HepG2 (cell line): ENCODE results near the gene PTPRCAP. TPM values are rescaled to one million over a fixed set of nuclear protein-coding genes. Genes with fewer than 3 reads are reported as not detected.

ENCODE experiments used
- ATAC-seq: fragments of 200-7000 bp; cut with Tn5 transposase; 3 replicates; pipeline ENCODE4 v1.9.1; 2020; ENCODE audit warnings: mild to moderate bottlenecking, moderate library complexity
- BruUV-seq: library from RNA; stranded (reverse); fragments of 400-500 nt; replicated peaks from 2 replicates; lab custom pipeline; 2021; lab: Mats Ljungman, UMichigan
- CTCF ChIA-PET: fragments of 300-600 bp; formaldehyde crosslinking; extraction: SDS; loops from one replicate; lab custom pipeline; 2021; ENCODE audit warnings: low total read pairs, inconsistent platforms, low intra/inter-chr PET ratio; lab: Yijun Ruan, JAX
- POLR2A ChIA-PET: fragments of 350-600 bp; sonication (Branson Sonifier 250); formaldehyde crosslinking; loops from one replicate; lab custom pipeline; 2020; ENCODE audit warnings: antibody characterized with exemption, inconsistent platforms; lab: Yijun Ruan, JAX
- DNase-seq: peaks from one replicate; pipeline ENCODE4 v3.0.0-alpha.2; 2015; ENCODE audit warnings: low spot score
- FAIRE-seq: peaks from 3 replicates; lab custom pipeline; 2011; peaks lifted over from hg19 to GRCh38; lab: Jason Lieb, UNC
- H2AFZ ChIP-seq: one replicate; pipeline ENCODE4 v1.6.1; 2011; ENCODE audit warnings: low read length, inconsistent platforms
- H3K27ac ChIP-seq: fragments of 300-600 bp; 3 replicates; pipeline ENCODE4 v1.8.0; 2011; ENCODE audit warnings: mixed run types, mild to moderate bottlenecking, mixed read lengths, low read length, inconsistent platforms; ENCODE audit not compliant: insufficient read depth; ENCODE audit errors: extremely low read length
- H3K27me3 ChIP-seq, 2 experiments: fragments of 200-600 bp in 1 of 2; 2 replicates in 1 of 2; 3 replicates in 1 of 2; pipeline versions ENCODE4 v1.6.0 to v1.8.0; 2011; ENCODE audit warnings: low read length in 2 of 2, mild to moderate bottlenecking in 2 of 2, moderate library complexity in 2 of 2, inconsistent platforms in 1 of 2; ENCODE audit not compliant: insufficient read depth in 2 of 2, control insufficient read depth in 1 of 2
- H3K36me3 ChIP-seq, 2 experiments: fragments of 200-600 bp in 1 of 2; replicated peaks in 1 of 2; 2 replicates in 1 of 2; 3 replicates in 1 of 2; pipeline versions ENCODE4 v1.5.1 to v1.8.0; 2011; ENCODE audit warnings: low read length in 2 of 2, inconsistent platforms in 1 of 2; ENCODE audit not compliant: insufficient read depth in 2 of 2, control insufficient read depth in 1 of 2
- H3K4me1 ChIP-seq: 2 replicates; pipeline ENCODE4 v1.5.1; 2012; ENCODE audit warnings: low read length, inconsistent platforms; ENCODE audit not compliant: insufficient read depth
- H3K4me2 ChIP-seq: 2 replicates; pipeline ENCODE4 v1.6.0; 2011; ENCODE audit warnings: low read depth, low read length, inconsistent platforms
- H3K4me3 ChIP-seq, 3 experiments: fragments of 200-600 bp in 1 of 3; sonication (generic), shearing (Covaris generic) in 1 of 3; replicated peaks in 1 of 3; 2 replicates each; pipeline ENCODE4 v1.5.1; 2011 to 2016; ENCODE audit warnings: low read length in 3 of 3, inconsistent platforms in 2 of 3, low read depth in 2 of 3, mild to moderate bottlenecking in 2 of 3, control low read depth in 1 of 3, mixed read lengths in 1 of 3; ENCODE audit not compliant: insufficient read depth in 1 of 3
- H3K79me2 ChIP-seq: one replicate; pipeline ENCODE4 v1.6.1; 2011; ENCODE audit warnings: low read length, inconsistent platforms; ENCODE audit not compliant: insufficient read depth
- H3K9ac ChIP-seq: 2 replicates; pipeline ENCODE4 v1.6.0; 2011; ENCODE audit warnings: mild to moderate bottlenecking, low read depth, low read length, inconsistent platforms; ENCODE audit not compliant: insufficient read depth
- H3K9me3 ChIP-seq: 2 replicates; pipeline ENCODE4 v1.5.1; 2012; ENCODE audit warnings: mild to moderate bottlenecking, low read length
- H4K20me1 ChIP-seq: 2 replicates; pipeline ENCODE4 v1.6.0; 2011; ENCODE audit warnings: inconsistent platforms, mild to moderate bottlenecking, low read length, moderate library complexity; ENCODE audit not compliant: insufficient read depth
- ETV5 ChIP-seq: IDR thresholded peaks from 2 replicates; pipeline ENCODE4 v1.6.1; 2018; ENCODE audit warnings: missing biosample characterization, missing genetic modification reagents, inconsistent platforms, borderline replicate concordance
- KDM4B ChIP-seq: sonication (generic); formaldehyde crosslinking; IDR thresholded peaks from 2 replicates; pipeline ENCODE4 v1.4.0; 2020; ENCODE audit warnings: missing genetic modification reagents
- MYC ChIP-seq: sonication (generic); formaldehyde crosslinking; IDR thresholded peaks from 2 replicates; pipeline ENCODE4 v1.9.0; 2021; ENCODE audit warnings: missing genetic modification reagents, borderline replicate concordance
- NFATC3 ChIP-seq: sonication (generic); formaldehyde crosslinking; IDR thresholded peaks from 2 replicates; pipeline ENCODE4 v1.5.1; 2020; ENCODE audit warnings: mild to moderate bottlenecking, missing genetic modification reagents
- PAF1 ChIP-seq: IDR thresholded peaks from 2 replicates; pipeline ENCODE4 v1.6.1; 2016; ENCODE audit warnings: missing genetic modification reagents, missing compliant biosample characterization
- RXRB ChIP-seq: IDR thresholded peaks from 2 replicates; pipeline ENCODE4 v1.6.1; 2016; ENCODE audit warnings: borderline replicate concordance, missing genetic modification reagents, missing compliant biosample characterization
- SAP130 ChIP-seq: IDR thresholded peaks from 2 replicates; pipeline ENCODE4 v1.6.1; 2016; ENCODE audit warnings: low read depth
- SCMH1 ChIP-seq: sonication (generic); formaldehyde crosslinking; IDR thresholded peaks from 2 replicates; pipeline ENCODE4 v1.9.0; 2021; ENCODE audit warnings: missing genetic modification reagents, mild to moderate bottlenecking, borderline replicate concordance
- TSC22D2 ChIP-seq: sonication (generic); formaldehyde crosslinking; IDR thresholded peaks from 2 replicates; pipeline ENCODE4 v1.5.1; 2020; ENCODE audit warnings: missing genetic modification reagents, mild to moderate bottlenecking, borderline replicate concordance
- WIZ ChIP-seq: sonication (generic); formaldehyde crosslinking; IDR thresholded peaks from 2 replicates; pipeline ENCODE4 v1.5.1; 2020; ENCODE audit warnings: mild to moderate bottlenecking, missing genetic modification reagents
- ZNF530 ChIP-seq: sonication (generic); formaldehyde crosslinking; IDR thresholded peaks from 2 replicates; pipeline ENCODE4 v1.5.0; 2020; ENCODE audit warnings: low read depth, mild to moderate bottlenecking, missing genetic modification reagents
- ZNF550 ChIP-seq: sonication (generic); formaldehyde crosslinking; IDR thresholded peaks from 2 replicates; pipeline ENCODE4 v1.4.0; 2020; ENCODE audit warnings: mild to moderate bottlenecking, missing genetic modification reagents, borderline replicate concordance
- ZNF773 ChIP-seq: sonication (generic); formaldehyde crosslinking; IDR thresholded peaks from 2 replicates; pipeline ENCODE4 v1.4.0; 2020; ENCODE audit warnings: missing genetic modification reagents, borderline replicate concordance
- ZSCAN9 ChIP-seq: IDR thresholded peaks from 2 replicates; pipeline ENCODE4 v1.6.1; 2016; ENCODE audit warnings: borderline replicate concordance
- WGBS: methylation state at CpG from one replicate; pipeline ENCODE4 v1.1.6; 2017; ENCODE audit warnings: low lambda C conversion rate; 5-methylcytosine and 5-hydroxymethylcytosine counted together
- in situ Hi-C: cut with HindIII; loops from 2 replicates; pipeline ENCODE4 v1.10.0; 2017; ENCODE audit warnings: low pct_unique_long_range_greater_than_20kb; ENCODE audit not compliant: extremely low pct_ligation_motif_present
- intact Hi-C: fragments of 100-400 bp; cut with micrococcal nuclease; formaldehyde crosslinking; loops from one replicate; pipeline ENCODE4 v1.10.0; 2022; ENCODE audit not compliant: unreplicated experiment
- polyA plus RNA-seq, 8 experiments: library from polyadenylated mRNA; depleted of rRNA in 3 of 8; stranded (reverse) in 7 of 8; unstranded in 1 of 8; fragments of >200 nt; fragmentation: Illumina TruSeq in 4 of 8; extraction: Trizol in 4 of 8; gene quantifications; 2 replicates each; pipeline versions ENCODE4 v1.2.1 to v1.2.3, GENCODE V29; 2011 to 2016; ENCODE audit warnings: low read depth in 4 of 8, missing spikeins in 1 of 8, mixed read lengths in 1 of 8; ENCODE audit not compliant: insufficient read depth in 1 of 8
- total RNA-seq, 5 experiments: library from RNA; depleted of rRNA; stranded (reverse); fragments of >200 nt; fragmentation: Illumina TruSeq; extraction: Trizol; gene quantifications; 2 replicates each; pipeline ENCODE4 v1.2.3, GENCODE V29; 2016; ENCODE audit warnings: low read depth in 1 of 5
- TF ChIP-seq, protein P1 (sequence below), 2 experiments: sonication (generic) in 1 of 2; formaldehyde crosslinking in 1 of 2; IDR thresholded peaks; 2 replicates each; pipeline versions ENCODE4 v1.5.1 to v1.6.1; 2011 to 2020; ENCODE audit warnings: borderline replicate concordance in 1 of 2, low read depth in 1 of 2, low read length in 1 of 2, mild to moderate bottlenecking in 1 of 2, missing genetic modification reagents in 1 of 2, moderate library complexity in 1 of 2
- TF ChIP-seq, protein P2 (sequence below): sonication (generic); formaldehyde crosslinking; IDR thresholded peaks from 2 replicates; pipeline ENCODE4 v1.5.1; 2020; ENCODE audit warnings: missing genetic modification reagents, mild to moderate bottlenecking, borderline replicate concordance

The PTPRCAP gene
- total and polyA plus RNA-seq, 2 of the 13 experiments (the other 11 are each of a cell fraction or from before 2014, with no cell fraction given), result 0.60 to 0.70 TPM

DNA sequence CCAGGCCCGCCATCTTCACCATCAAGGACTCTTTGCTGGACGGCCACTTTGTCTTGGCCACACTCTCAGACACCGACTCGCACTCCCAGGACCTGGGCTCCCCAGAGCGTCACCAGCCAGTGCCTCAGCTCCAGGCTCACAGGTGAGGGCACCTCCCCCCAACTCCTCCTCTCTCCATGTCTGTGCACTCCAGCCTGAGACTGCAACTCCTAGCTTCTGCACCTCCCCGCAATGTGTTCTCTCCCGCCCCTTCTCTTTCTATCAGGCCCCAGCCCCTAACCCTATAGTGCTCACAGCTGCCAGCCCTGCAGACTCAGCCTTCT, 41.3 kb downstream of the PTPRCAP start:
- Histone ChIP-seq H2AFZ (no peak overlapping the region), H3K4me3 (no peak overlapping the region), H3K4me2 (no peak overlapping the region), H3K27me3 (no peaks in the 10 kb centered on the region), H3K9me3 (no peaks in the 10 kb centered on the region), H3K27ac (no peak overlapping the region), H3K36me3 (peaks cover 19 to 27% of the 10 kb centered on the region in 2 experiments; a peak in 4 of 5 replicates), H3K9ac (no peak overlapping the region), H3K79me2 (peaks cover 20% of the 10 kb centered on the region), H3K4me1 (peaks cover 26% of the 10 kb centered on the region), H4K20me1 (peaks cover 3% of the 10 kb centered on the region; the same call in 1 of the 2 replicates)
- in situ Hi-C loops, result no loop called here
- BruUV-seq, result no TSS peak
- intact Hi-C loops, result no loop called here
- no peak for ATAC-seq
- TF ChIP-seq TSC22D2 (CRISPR knock-in tag) (no peak), ZSCAN9 (CRISPR knock-in tag) (no peak), RXRB (no peak), ETV5 (no peak), SCMH1 (CRISPR knock-in tag) (no peak), MYC (no peak), ZNF550 (CRISPR knock-in tag) (no peak), SAP130 (no peak), PAF1 (no peak), ZNF530 (CRISPR knock-in tag) (no peak), WIZ (CRISPR knock-in tag) (no peak), ZNF773 (no peak), KDM4B (CRISPR knock-in tag) (no peak), NFATC3 (CRISPR knock-in tag) (no peak)
- TF ChIP-seq, protein P1, sequence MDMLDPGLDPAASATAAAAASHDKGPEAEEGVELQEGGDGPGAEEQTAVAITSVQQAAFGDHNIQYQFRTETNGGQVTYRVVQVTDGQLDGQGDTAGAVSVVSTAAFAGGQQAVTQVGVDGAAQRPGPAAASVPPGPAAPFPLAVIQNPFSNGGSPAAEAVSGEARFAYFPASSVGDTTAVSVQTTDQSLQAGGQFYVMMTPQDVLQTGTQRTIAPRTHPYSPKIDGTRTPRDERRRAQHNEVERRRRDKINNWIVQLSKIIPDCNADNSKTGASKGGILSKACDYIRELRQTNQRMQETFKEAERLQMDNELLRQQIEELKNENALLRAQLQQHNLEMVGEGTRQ (IDR thresholded peaks at IDR 0.05; ENCODE audit: low read depth, low read length), result no peak
- TF ChIP-seq, protein P1 (CRISPR knock-in tag; IDR thresholded peaks at IDR 0.05; ENCODE audit: borderline replicate concordance), result no peak
- TF ChIP-seq, protein P2, sequence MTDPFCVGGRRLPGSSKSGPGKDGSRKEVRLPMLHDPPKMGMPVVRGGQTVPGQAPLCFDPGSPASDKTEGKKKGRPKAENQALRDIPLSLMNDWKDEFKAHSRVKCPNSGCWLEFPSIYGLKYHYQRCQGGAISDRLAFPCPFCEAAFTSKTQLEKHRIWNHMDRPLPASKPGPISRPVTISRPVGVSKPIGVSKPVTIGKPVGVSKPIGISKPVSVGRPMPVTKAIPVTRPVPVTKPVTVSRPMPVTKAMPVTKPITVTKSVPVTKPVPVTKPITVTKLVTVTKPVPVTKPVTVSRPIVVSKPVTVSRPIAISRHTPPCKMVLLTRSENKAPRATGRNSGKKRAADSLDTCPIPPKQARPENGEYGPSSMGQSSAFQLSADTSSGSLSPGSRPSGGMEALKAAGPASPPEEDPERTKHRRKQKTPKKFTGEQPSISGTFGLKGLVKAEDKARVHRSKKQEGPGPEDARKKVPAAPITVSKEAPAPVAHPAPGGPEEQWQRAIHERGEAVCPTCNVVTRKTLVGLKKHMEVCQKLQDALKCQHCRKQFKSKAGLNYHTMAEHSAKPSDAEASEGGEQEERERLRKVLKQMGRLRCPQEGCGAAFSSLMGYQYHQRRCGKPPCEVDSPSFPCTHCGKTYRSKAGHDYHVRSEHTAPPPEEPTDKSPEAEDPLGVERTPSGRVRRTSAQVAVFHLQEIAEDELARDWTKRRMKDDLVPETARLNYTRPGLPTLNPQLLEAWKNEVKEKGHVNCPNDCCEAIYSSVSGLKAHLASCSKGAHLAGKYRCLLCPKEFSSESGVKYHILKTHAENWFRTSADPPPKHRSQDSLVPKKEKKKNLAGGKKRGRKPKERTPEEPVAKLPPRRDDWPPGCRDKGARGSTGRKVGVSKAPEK (CRISPR knock-in tag), result no peak
- ChIA-PET CTCF (no interaction called here), POLR2A (no interaction called here)
- no peak for DNase-seq
- 97% methylated on average over 7 of the region's 7 CpGs for WGBS
- FAIRE-seq, result no peak
